ENCODE results near the gene FRA10AC1.
A peak's percentile ranks its signal among the peaks of the same experiment; 100 is the strongest.

FRA10AC1 gene

DNA sequence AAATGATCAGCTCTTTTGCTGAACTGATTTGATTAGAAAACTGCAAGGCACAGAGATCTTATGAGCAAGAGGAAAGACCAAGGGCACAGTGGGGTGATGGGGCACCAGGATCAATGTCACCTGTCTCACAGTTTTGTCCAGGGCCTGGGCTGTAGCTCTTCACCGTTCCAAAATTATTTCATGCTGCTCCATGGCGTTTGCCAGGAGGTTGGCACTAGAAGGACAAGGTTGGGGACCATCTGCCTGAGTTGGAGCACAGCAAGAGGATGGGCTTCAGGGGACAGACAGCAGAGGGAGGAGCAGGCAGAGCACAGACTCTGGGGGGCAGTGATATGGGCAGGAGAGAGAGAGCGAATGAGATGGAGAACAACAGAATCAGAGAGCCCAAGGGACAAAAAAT is 17.5 kb upstream of the FRA10AC1 start:
- H3K27ac ChIP-seq (ENCODE audit: low read depth, low read length) = no peak overlapping the region
- no peaks in the 10 kb centered on the region for H3K27me3 ChIP-seq (ENCODE audit: control insufficient read depth in 1 of 2, insufficient read depth in 2 of 2, low read length in 2 of 2)
- no peak overlapping the region for H3K9ac ChIP-seq (ENCODE audit: low read length)
- no peak overlapping the region for H3K4me3 ChIP-seq (ENCODE audit: low read depth in 1 of 2, low read length in 2 of 2)
- H3K9me3 ChIP-seq (ENCODE audit: low read length) = no peaks in the 10 kb centered on the region
- H3K4me1 ChIP-seq (ENCODE audit: insufficient read depth, low read length) = no peaks in the 10 kb centered on the region
- H3K36me3 ChIP-seq (ENCODE audit: insufficient read depth, low read length) = no peaks in the 10 kb centered on the region

DNA sequence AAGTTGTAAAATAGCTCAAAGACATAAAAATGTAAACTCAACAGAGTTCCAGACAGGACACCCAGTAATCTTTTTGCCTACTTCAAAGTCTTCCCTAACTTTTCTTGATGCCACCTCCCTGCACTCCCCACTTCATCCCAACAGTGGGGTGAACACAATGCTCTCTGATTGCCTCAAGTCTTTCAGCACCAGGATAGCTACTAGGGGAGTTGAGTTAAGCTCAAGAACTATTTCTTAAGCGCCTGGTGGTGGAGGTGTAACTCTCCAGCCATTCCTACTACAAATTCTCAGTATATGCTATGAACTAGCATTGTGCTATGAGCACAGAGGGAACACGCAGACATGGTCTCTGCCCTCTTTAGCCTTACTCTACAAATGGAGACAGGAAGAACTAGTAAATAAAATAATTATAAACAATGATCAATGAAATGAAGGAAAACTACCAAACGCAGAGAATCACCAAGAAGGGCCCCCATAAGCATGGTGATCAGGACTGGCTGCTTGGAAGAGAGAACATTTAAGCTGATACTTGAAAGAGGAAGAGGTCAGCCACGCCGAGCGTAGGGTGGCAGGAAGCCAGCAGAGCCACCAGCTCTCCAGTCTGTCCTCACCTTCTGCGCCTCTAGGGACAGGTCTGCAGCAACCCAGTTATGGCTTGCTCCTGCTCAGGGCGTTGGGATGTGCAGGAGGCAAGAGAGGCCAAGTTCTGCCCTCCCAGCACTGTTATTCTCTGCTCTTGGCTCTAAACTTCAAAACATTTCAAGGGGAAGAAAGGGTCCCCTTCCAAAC is 16.7 kb upstream of the FRA10AC1 start:
- H3K4me1 ChIP-seq (ENCODE audit: insufficient read depth, low read length) = no peaks in the 10 kb centered on the region
- H3K4me3 ChIP-seq (ENCODE audit: low read depth in 1 of 2, low read length in 2 of 2) = no peak overlapping the region
- H3K36me3 ChIP-seq (ENCODE audit: insufficient read depth, low read length) = no peaks in the 10 kb centered on the region
- H3K9ac ChIP-seq (ENCODE audit: low read length) = no peak overlapping the region
- H3K27ac ChIP-seq (ENCODE audit: low read depth, low read length) = no peak overlapping the region
- no peaks in the 10 kb centered on the region for H3K27me3 ChIP-seq (ENCODE audit: control insufficient read depth in 1 of 2, insufficient read depth in 2 of 2, low read length in 2 of 2)
- H3K9me3 ChIP-seq (ENCODE audit: low read length) = no peaks in the 10 kb centered on the region

DNA sequence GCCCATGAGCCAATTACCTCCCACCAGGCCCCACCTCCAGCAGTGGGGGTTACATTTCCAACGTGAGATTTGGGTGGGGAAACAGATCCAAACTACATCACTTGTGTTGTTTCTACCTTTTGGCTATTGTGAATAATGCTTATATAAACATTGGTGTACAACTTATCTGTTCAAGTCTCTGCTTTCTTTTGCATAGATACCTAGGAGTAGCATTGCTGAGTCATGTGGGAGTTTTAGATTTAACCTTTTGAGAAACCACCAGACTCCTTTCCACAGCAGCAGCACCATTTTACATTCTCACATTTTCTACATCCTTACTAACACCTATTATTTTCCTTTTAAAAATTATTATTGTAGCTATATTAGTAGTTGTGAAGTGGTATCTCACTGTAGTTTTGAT is 14.4 kb upstream of the FRA10AC1 start:
- Histone ChIP-seq H3K27me3 (ENCODE audit: control insufficient read depth in 1 of 2, insufficient read depth in 2 of 2, low read length in 2 of 2) (no peaks in the 10 kb centered on the region), H3K27ac (ENCODE audit: low read depth, low read length) (no peak overlapping the region), H3K36me3 (ENCODE audit: insufficient read depth, low read length) (no peaks in the 10 kb centered on the region), H3K9me3 (ENCODE audit: low read length) (no peaks in the 10 kb centered on the region), H3K4me1 (ENCODE audit: insufficient read depth, low read length) (no peaks in the 10 kb centered on the region), H3K4me3 (ENCODE audit: low read depth in 1 of 2, low read length in 2 of 2) (no peak overlapping the region), H3K9ac (ENCODE audit: low read length) (no peak overlapping the region)

DNA sequence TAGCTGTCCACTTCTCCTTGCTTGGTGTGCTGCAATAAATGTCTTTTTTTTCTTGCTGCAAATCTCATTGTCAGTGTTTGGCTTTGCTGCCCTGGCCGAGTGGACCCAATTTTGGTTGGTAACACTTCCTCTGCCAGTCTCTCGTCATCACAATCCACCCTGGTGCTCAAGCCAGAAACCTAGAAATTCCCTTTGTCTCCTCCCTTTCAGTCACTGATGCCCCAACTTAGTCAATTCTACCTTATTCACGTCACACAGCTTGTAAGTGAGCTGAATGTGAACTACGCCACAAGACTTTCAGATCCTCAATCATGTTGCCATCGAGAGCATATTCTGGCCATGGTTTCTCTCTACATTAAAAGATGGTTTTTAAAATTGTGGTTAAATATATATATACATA is 13.0 kb upstream of the FRA10AC1 start:
- Histone ChIP-seq H3K4me1 (ENCODE audit: insufficient read depth, low read length) (no peaks in the 10 kb centered on the region), H3K9ac (ENCODE audit: low read length) (no peak overlapping the region), H3K36me3 (ENCODE audit: insufficient read depth, low read length) (no peaks in the 10 kb centered on the region), H3K27ac (ENCODE audit: low read depth, low read length) (no peak overlapping the region), H3K9me3 (ENCODE audit: low read length) (no peaks in the 10 kb centered on the region), H3K4me3 (ENCODE audit: low read depth in 1 of 2, low read length in 2 of 2) (no peak overlapping the region), H3K27me3 (ENCODE audit: control insufficient read depth in 1 of 2, insufficient read depth in 2 of 2, low read length in 2 of 2) (no peaks in the 10 kb centered on the region)

DNA sequence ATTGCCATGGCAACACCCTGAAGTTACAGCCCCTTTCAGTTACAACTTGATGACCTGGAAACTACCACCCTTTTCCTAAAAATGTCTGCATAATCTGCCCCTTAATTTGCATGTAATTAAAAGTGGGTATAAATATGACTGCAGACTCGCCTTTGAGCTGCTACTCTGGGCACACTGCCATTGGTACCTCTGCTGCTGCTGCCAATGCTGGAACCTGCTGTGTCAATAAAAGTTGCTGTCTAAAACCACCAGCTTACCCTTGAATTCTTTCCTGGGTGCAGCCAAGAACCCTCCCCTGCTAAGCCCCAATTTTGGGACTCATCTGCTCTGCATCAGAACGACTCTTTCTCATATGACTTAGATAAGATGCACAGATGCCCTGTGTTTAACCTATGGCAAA is 10.2 kb upstream of the FRA10AC1 start:
- no peak overlapping the region for H3K4me3 ChIP-seq (ENCODE audit: low read depth in 1 of 2, low read length in 2 of 2)
- no peak overlapping the region for H3K9ac ChIP-seq (ENCODE audit: low read length)
- H3K27ac ChIP-seq (ENCODE audit: low read depth, low read length) = no peak overlapping the region
- no peaks in the 10 kb centered on the region for H3K9me3 ChIP-seq (ENCODE audit: low read length)
- no peaks in the 10 kb centered on the region for H3K4me1 ChIP-seq (ENCODE audit: insufficient read depth, low read length)
- no peaks in the 10 kb centered on the region for H3K27me3 ChIP-seq (ENCODE audit: control insufficient read depth in 1 of 2, insufficient read depth in 2 of 2, low read length in 2 of 2)
- no peaks in the 10 kb centered on the region for H3K36me3 ChIP-seq (ENCODE audit: insufficient read depth, low read length)

DNA sequence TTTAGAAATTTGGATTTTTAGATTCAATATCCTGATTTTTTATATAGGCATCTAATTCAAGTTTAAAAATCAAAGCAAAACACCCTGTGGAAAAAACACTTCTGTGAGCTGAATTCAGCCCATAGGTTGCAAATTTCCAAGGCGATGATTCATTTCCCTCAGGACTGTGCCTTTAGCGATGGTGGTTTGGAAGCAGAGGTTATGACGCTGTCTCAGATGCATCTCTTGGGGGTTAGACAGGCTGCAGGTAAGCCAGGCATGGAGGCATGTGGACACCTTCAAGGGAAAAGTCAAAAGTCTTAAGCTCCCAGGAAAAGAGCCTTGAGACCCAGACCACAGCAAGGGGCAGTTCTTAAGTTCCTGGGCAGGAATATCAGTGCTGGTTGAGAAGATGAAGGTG is 9.5 kb upstream of the FRA10AC1 start:
- no peaks in the 10 kb centered on the region for H3K27me3 ChIP-seq (ENCODE audit: control insufficient read depth in 1 of 2, insufficient read depth in 2 of 2, low read length in 2 of 2)
- H3K36me3 ChIP-seq (ENCODE audit: insufficient read depth, low read length) = no peaks in the 10 kb centered on the region
- H3K27ac ChIP-seq (ENCODE audit: low read depth, low read length) = no peak overlapping the region
- no peaks in the 10 kb centered on the region for H3K4me1 ChIP-seq (ENCODE audit: insufficient read depth, low read length)
- no peak overlapping the region for H3K4me3 ChIP-seq (ENCODE audit: low read depth in 1 of 2, low read length in 2 of 2)
- H3K9me3 ChIP-seq (ENCODE audit: low read length) = no peaks in the 10 kb centered on the region
- H3K9ac ChIP-seq (ENCODE audit: low read length) = no peak overlapping the region

DNA sequence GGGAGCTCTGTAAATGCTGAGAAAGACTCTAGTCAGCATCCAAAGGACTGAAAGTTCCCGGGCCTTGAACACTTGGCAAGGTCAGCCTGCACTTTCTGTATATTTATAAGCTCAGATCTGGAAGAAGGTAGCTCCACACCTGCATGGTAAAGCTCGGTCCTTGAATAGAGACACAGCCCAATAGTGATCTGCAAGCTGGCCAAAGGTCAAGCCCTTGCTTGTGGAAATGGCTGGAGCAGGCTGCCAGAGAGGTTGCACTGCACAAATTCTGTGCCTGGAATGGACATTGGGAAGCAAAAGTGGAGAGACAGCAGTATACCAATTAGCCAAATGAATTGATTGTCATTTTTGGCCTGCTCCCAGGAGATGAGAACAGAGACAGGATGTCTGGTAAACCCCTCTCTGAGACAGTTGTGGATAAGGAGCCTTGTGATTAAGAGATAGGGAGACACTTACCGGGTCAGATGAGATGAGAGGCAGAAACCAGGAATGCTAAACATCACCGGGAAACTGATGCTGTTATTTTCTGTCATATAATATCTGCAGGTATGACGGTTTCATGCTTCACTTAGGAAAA is 8.0 kb upstream of the FRA10AC1 start:
- Histone ChIP-seq H3K36me3 (ENCODE audit: insufficient read depth, low read length) (no peaks in the 10 kb centered on the region), H3K4me3 (ENCODE audit: low read depth in 1 of 2, low read length in 2 of 2) (no peak overlapping the region), H3K9ac (ENCODE audit: low read length) (no peak overlapping the region), H3K27ac (ENCODE audit: low read depth, low read length) (no peak overlapping the region), H3K9me3 (ENCODE audit: low read length) (no peaks in the 10 kb centered on the region), H3K27me3 (ENCODE audit: control insufficient read depth in 1 of 2, insufficient read depth in 2 of 2, low read length in 2 of 2) (no peaks in the 10 kb centered on the region), H3K4me1 (ENCODE audit: insufficient read depth, low read length) (no peaks in the 10 kb centered on the region)

DNA sequence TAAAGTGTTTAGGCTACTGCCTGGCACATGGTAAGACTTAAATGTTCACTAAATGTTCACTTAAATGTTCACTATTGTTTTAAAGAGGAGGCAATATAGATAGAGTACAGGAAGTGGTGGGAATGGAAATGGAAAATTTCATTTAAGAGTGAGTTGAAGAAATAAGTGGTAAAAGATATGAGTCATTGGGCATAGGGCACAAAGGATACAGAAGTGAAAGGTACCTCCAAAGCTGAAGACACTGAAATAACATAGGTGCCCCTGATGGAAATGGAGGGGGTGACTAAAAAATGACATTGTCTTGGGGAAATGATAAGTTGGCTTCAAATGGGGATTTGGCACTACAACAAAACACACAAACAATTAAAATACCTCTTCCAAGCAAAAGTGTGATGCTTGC is 5.2 kb upstream of the FRA10AC1 start:
- Histone ChIP-seq H3K27ac (ENCODE audit: low read depth, low read length) (no peak overlapping the region), H3K27me3 (ENCODE audit: control insufficient read depth in 1 of 2, insufficient read depth in 2 of 2, low read length in 2 of 2) (no peaks in the 10 kb centered on the region), H3K9me3 (ENCODE audit: low read length) (no peaks in the 10 kb centered on the region), H3K4me3 (ENCODE audit: low read depth in 1 of 2, low read length in 2 of 2) (no peak overlapping the region), H3K4me1 (ENCODE audit: insufficient read depth, low read length) (no peaks in the 10 kb centered on the region), H3K9ac (ENCODE audit: low read length) (no peak overlapping the region), H3K36me3 (ENCODE audit: insufficient read depth, low read length) (no peaks in the 10 kb centered on the region)

DNA sequence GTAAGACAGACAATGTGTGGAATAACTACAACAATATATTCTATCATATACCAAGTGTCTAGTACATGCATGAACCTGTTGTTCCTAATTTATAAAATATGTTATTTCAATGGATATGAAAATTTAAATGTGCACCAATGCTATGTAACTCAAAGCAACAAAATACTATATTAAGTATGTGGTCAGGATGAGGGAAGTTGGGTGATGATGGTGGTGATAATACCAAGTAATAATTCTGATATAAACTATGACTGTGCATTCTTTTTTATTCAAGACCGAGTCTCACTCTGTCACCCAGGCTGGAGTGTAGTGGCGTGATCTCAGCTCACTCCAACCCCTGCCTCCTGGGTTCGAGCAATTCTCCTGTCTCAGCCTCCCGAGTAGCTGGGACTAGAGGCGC is 2.1 kb upstream of the FRA10AC1 start:
- no peak overlapping the region for H3K27ac ChIP-seq (ENCODE audit: low read depth, low read length)
- no peaks in the 10 kb centered on the region for H3K9me3 ChIP-seq (ENCODE audit: low read length)
- no peaks in the 10 kb centered on the region for H3K36me3 ChIP-seq (ENCODE audit: insufficient read depth, low read length)
- H3K4me1 ChIP-seq (ENCODE audit: insufficient read depth, low read length) = peaks cover 8% of the 10 kb centered on the region
- H3K27me3 ChIP-seq (ENCODE audit: control insufficient read depth in 1 of 2, insufficient read depth in 2 of 2, low read length in 2 of 2) = no peaks in the 10 kb centered on the region
- no peak overlapping the region for H3K9ac ChIP-seq (ENCODE audit: low read length)
- no peak overlapping the region for H3K4me3 ChIP-seq (ENCODE audit: low read depth in 1 of 2, low read length in 2 of 2)

DNA sequence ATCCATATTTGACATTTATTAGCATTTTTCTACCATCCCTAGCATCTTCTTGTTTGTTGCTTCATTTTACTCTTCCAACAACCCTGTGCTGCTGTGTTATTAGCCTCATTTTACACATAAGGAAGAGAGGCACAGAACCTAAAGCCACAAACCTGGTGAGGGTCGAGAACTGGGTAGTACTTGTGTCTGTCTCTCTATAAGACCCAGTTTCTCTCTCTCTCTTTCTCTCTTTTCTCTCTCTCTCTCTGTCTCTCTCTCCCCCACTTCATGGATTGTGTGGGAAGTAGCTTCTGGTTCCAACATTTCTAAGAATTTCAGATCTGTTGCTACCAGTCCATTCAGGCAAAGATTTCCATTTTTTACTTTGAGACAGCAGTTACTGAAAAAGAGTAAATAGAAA is 1.4 kb upstream of the FRA10AC1 start:
- Histone ChIP-seq H3K27ac (ENCODE audit: low read depth, low read length) (no peak overlapping the region), H3K9me3 (ENCODE audit: low read length) (no peaks in the 10 kb centered on the region), H3K36me3 (ENCODE audit: insufficient read depth, low read length) (no peaks in the 10 kb centered on the region), H3K9ac (ENCODE audit: low read length) (no peak overlapping the region), H3K4me3 (ENCODE audit: low read depth in 1 of 2, low read length in 2 of 2) (no peak overlapping the region), H3K4me1 (ENCODE audit: insufficient read depth, low read length) (peaks cover 8% of the 10 kb centered on the region), H3K27me3 (ENCODE audit: control insufficient read depth in 1 of 2, insufficient read depth in 2 of 2, low read length in 2 of 2) (no peaks in the 10 kb centered on the region)

DNA sequence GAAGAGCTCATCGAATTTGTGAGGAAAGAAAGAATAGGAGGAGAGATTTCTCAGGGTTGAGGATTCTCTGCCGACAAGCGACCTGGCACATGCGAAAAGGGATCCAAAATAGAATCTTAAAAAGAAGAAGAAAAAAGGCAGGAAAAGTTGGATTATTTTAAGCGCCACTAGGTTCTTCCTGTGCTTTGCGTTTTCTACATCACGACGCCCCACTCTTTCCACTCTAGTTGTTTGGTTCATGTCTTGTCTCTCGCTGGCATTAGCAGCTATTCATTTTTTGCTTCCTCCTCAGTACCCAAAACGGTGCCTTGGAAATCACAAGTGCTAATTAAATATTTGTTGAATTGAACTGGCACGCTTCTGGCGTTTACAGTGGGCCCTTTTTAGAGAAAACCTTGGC is 674 bp upstream of the FRA10AC1 start:
- H3K36me3 ChIP-seq (ENCODE audit: insufficient read depth, low read length) = no peaks in the 10 kb centered on the region
- H3K4me3 ChIP-seq (ENCODE audit: low read depth in 1 of 2, low read length in 2 of 2) = peak overlapping the region; percentile 58 to 93

DNA sequence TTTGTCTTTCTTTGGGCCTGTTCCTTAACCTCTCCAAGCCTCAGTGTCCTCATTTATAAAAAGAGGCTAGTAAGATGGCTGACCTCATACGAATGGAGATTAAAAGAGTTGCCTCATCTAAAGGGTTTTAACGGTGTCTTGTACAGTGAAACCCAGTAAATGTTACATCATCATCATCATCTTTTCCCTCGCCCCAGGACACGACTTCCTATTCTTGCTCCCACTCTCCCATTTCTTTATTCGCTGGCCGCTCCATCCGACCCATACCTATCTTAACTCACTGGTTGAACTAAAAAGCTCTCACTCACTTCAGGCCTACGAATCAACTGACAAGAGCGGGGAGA is 554 bp downstream of the FRA10AC1 start:
- no peaks in the 10 kb centered on the region for H3K27me3 ChIP-seq (ENCODE audit: control insufficient read depth in 1 of 2, insufficient read depth in 2 of 2, low read length in 2 of 2)
- H3K4me3 ChIP-seq (ENCODE audit: low read depth in 1 of 2, low read length in 2 of 2) = peak overlapping the region; percentile 59 to 93
- peaks cover 8% of the 10 kb centered on the region for H3K4me1 ChIP-seq (ENCODE audit: insufficient read depth, low read length)
- H3K9me3 ChIP-seq (ENCODE audit: low read length) = no peaks in the 10 kb centered on the region
- peak overlapping the region; percentile 74 for H3K27ac ChIP-seq (ENCODE audit: low read depth, low read length)
- peak overlapping the region; percentile 93 for H3K9ac ChIP-seq (ENCODE audit: low read length)
- H3K36me3 ChIP-seq (ENCODE audit: insufficient read depth, low read length) = peaks cover 6% of the 10 kb centered on the region

More for the DNA sequence above, 674 bp upstream of the FRA10AC1 start:
- Histone ChIP-seq H3K9ac (ENCODE audit: low read length) (peak overlapping the region; percentile 82), H3K9me3 (ENCODE audit: low read length) (no peaks in the 10 kb centered on the region), H3K4me1 (ENCODE audit: insufficient read depth, low read length) (peaks cover 8% of the 10 kb centered on the region), H3K27me3 (ENCODE audit: control insufficient read depth in 1 of 2, insufficient read depth in 2 of 2, low read length in 2 of 2) (no peaks in the 10 kb centered on the region), H3K27ac (ENCODE audit: low read depth, low read length) (peak overlapping the region; percentile 87)
